ENCODE measurements around the gene OLIG3. TPM values are rescaled to one million over a fixed set of nuclear protein-coding genes. Genes with fewer than 3 reads are reported as not detected.

OLIG3 gene
- polyA plus RNA-seq, 1 donor: not detected

DNA sequence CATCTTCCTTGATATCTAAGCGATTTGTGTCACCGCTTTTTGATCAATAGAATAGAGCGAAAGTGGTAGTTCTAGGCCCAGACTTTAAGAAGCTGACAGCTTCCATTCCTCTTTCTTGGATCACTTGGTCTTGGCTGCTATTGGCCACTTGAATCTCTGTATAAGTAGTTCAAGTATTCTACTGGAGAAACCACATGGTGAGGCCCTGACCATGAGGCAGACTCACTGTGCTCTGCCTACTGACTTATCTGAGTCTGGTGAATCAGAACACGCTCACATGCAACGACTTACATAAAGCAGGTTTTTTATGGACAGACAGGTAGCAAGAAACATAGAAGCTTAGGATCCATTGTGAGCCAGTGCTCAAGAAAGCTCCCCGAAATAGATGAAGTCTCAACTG, 27.0 kb downstream of the OLIG3 start:
- no peak for DNase-seq
- Histone ChIP-seq H3K4me3 (ENCODE audit: low read length) (no peak overlapping the region), H3K9me3 (ENCODE audit: control insufficient read depth, low read depth, low read length) (no peaks in the 10 kb centered on the region), H3K27ac (ENCODE audit: low read length) (no peak overlapping the region), H3K27me3 (ENCODE audit: control insufficient read depth, insufficient read depth, low read length) (no peaks in the 10 kb centered on the region), H3K4me1 (ENCODE audit: control insufficient read depth, insufficient read depth, low read length) (no peaks in the 10 kb centered on the region), H3K36me3 (ENCODE audit: control insufficient read depth, insufficient read depth, low read length) (no peaks in the 10 kb centered on the region)
- WGBS (ENCODE audit: insufficient coverage, low lambda C conversion rate): 87% methylated on average over 3 of the region's 6 CpGs

- peak in 1 of 2 donors; percentile 47 for DNase-seq
- H3K4me3 ChIP-seq (ENCODE audit: low read length): no peak overlapping the region
- H3K4me1 ChIP-seq (ENCODE audit: control insufficient read depth, insufficient read depth, low read length): no peaks in the 10 kb centered on the region
- no peaks in the 10 kb centered on the region for H3K27me3 ChIP-seq (ENCODE audit: control insufficient read depth, insufficient read depth, low read length)
- H3K9me3 ChIP-seq (ENCODE audit: control insufficient read depth, low read depth, low read length): no peaks in the 10 kb centered on the region
- WGBS (ENCODE audit: insufficient coverage, low lambda C conversion rate): 80% methylated on average over 1 of the region's 7 CpGs
- H3K36me3 ChIP-seq (ENCODE audit: control insufficient read depth, insufficient read depth, low read length): no peaks in the 10 kb centered on the region
- no peak overlapping the region for H3K27ac ChIP-seq (ENCODE audit: low read length)
Observed at GRCh38 chr6:137465378-137466009, 28.7 kb downstream of the OLIG3 start.

- WGBS (ENCODE audit: insufficient coverage, low lambda C conversion rate): 97% methylated on average over 6 of the region's 7 CpGs
- Histone ChIP-seq H3K4me3 (ENCODE audit: low read length) (no peak overlapping the region), H3K27ac (ENCODE audit: low read length) (no peak overlapping the region), H3K9me3 (ENCODE audit: control insufficient read depth, low read depth, low read length) (no peaks in the 10 kb centered on the region), H3K36me3 (ENCODE audit: control insufficient read depth, insufficient read depth, low read length) (no peaks in the 10 kb centered on the region), H3K27me3 (ENCODE audit: control insufficient read depth, insufficient read depth, low read length) (no peaks in the 10 kb centered on the region), H3K4me1 (ENCODE audit: control insufficient read depth, insufficient read depth, low read length) (no peaks in the 10 kb centered on the region)
- no peak for DNase-seq
Observed at GRCh38 chr6:137452333-137452894, 41.8 kb downstream of the OLIG3 start.

DNA sequence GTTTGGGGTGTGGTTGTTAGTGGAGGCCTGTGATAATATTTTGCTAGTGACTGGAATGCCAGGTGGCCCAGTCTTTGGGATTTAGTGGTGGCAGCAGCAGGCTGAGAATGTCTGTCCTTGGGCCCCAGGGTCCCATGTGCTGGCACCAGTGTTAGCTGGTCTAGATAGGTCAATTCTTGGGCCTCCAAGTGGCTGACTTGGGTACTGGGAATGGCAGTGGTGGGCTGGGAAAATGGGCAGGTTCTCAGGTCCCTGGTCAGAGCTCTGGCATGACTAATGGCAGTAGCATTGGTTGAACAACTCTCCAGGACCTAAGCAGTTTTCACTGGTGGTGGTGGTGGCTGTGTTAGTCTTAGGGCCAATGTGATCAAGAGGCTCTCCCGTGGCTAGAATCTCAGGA, 50.3 kb downstream of the OLIG3 start:
- Histone ChIP-seq H3K4me1 (ENCODE audit: control insufficient read depth, insufficient read depth, low read length) (no peaks in the 10 kb centered on the region), H3K27me3 (ENCODE audit: control insufficient read depth, insufficient read depth, low read length) (no peaks in the 10 kb centered on the region), H3K36me3 (ENCODE audit: control insufficient read depth, insufficient read depth, low read length) (no peaks in the 10 kb centered on the region), H3K9me3 (ENCODE audit: control insufficient read depth, low read depth, low read length) (peaks cover 7% of the 10 kb centered on the region), H3K27ac (ENCODE audit: low read length) (no peak overlapping the region), H3K4me3 (ENCODE audit: low read length) (no peak overlapping the region)
- DNase-seq: no peak
- WGBS (ENCODE audit: insufficient coverage, low lambda C conversion rate): no CpG with 5 or more reads among the region's 1 CpG

All from large intestine (tissue), 3 donors.